Panc1 (cell line): ENCODE data around the gene CEND1.

ENCODE experiments used
- CTCF ChIP-seq: fragments of 450-650 bp; IDR thresholded peaks from 2 replicates; pipeline ENCODE4 v1.5.1; 2017; ENCODE audit warnings: mild to moderate bottlenecking
- POLR2AphosphoS5 ChIP-seq: IDR thresholded peaks from 2 replicates; pipeline ENCODE4 v1.6.1; 2012; ENCODE audit warnings: mild to moderate bottlenecking, low read depth, low read length, moderate library complexity
- REST ChIP-seq, 2 experiments: IDR thresholded peaks; 2 replicates each; pipeline ENCODE4 v1.6.1; 2011 to 2012; ENCODE audit warnings: low read depth in 2 of 2, control low read depth in 1 of 2, low read length in 1 of 2, mild to moderate bottlenecking in 1 of 2, moderate library complexity in 1 of 2; ENCODE audit not compliant: insufficient read depth in 1 of 2

- TF ChIP-seq CTCF (no peak), POLR2AphosphoS5 (no peak), REST (IDR thresholded peaks at IDR 0.05; ENCODE audit: insufficient read depth in 1 of 2, low read depth in 2 of 2, low read length in 1 of 2) (no peak)
These were observed 23.0 kb downstream of the CEND1 start for GRCh38 chr11:766936-767210.
